ENCODE data around the gene RBM38.

DNA sequence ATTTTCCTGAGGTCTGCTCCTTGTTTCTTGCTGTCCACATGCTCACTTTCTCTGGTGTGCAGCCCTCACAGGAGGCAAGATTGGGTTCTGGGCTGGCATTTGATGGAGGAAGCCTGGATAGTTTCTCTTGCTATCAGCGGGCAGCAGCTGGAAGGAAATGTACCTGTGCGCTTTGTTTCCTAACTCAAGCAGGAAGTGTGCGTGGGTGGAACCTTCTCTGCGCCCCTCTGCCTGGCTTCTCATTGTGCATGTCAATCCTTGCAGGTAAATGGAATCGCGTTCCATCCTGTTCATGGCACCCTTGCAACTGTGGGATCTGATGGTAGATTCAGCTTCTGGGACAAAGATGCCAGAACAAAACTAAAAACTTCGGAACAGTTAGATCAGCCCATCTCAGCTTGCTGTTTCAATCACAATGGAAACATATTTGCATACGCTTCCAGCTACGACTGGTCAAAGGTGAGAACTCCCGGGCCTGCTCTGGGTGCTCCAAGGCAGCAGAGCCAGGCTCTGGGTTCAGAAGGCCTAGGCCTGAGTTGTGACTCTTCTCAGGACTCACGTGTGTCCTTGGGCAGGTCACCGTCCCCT, 16.8 kb upstream of the RBM38 start:
- TF ChIP-seq, protein P1, sequence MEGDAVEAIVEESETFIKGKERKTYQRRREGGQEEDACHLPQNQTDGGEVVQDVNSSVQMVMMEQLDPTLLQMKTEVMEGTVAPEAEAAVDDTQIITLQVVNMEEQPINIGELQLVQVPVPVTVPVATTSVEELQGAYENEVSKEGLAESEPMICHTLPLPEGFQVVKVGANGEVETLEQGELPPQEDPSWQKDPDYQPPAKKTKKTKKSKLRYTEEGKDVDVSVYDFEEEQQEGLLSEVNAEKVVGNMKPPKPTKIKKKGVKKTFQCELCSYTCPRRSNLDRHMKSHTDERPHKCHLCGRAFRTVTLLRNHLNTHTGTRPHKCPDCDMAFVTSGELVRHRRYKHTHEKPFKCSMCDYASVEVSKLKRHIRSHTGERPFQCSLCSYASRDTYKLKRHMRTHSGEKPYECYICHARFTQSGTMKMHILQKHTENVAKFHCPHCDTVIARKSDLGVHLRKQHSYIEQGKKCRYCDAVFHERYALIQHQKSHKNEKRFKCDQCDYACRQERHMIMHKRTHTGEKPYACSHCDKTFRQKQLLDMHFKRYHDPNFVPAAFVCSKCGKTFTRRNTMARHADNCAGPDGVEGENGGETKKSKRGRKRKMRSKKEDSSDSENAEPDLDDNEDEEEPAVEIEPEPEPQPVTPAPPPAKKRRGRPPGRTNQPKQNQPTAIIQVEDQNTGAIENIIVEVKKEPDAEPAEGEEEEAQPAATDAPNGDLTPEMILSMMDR (IDR thresholded peaks at IDR 0.05), result no peak
- TF ChIP-seq POLR2AphosphoS5 (IDR thresholded peaks at IDR 0.05) (no peak), POLR2A (IDR thresholded peaks at IDR 0.05) (no peak)
